CD4-positive, alpha-beta T cell treated with Interleukin-17A for 1 hour (primary cell): ENCODE data around the gene MAP4K1.

Source experiments
- DNase-seq: peaks from one replicate; pipeline ENCODE4 v3.0.0-alpha.2; 2020

Gene MAP4K1

GRCh38 chr19:38617764-38618589 lies at the start of gene MAP4K1:
Gene MAP4K1 (minus strand): TSS chr19:38617953. CDS start chr19:38617895, 58 bp downstream.
- peak; percentile 67 for DNase-seq

GRCh38 chr19:38666663-38667511 lies 49.1 kb upstream of the MAP4K1 start:
- peak; percentile 69 for DNase-seq

GRCh38 chr19:38665950-38666662 lies 48.4 kb upstream of the MAP4K1 start:
- DNase-seq: no peak

GRCh38 chr19:38665219-38665931 lies 47.6 kb upstream of the MAP4K1 start:
- no peak for DNase-seq

GRCh38 chr19:38664503-38665211 lies 46.9 kb upstream of the MAP4K1 start:
- DNase-seq: no peak

GRCh38 chr19:38663957-38664502 lies 46.3 kb upstream of the MAP4K1 start:
- peak; percentile 43 for DNase-seq

- no peak for DNase-seq
Observed at GRCh38 chr19:38663156-38663651, 45.5 kb upstream of the MAP4K1 start.

GRCh38 chr19:38662537-38663155 lies 44.9 kb upstream of the MAP4K1 start:
- DNase-seq: no peak

GRCh38 chr19:38661996-38662395 lies 44.2 kb upstream of the MAP4K1 start:
- no peak for DNase-seq

- DNase-seq: no peak
Observed at GRCh38 chr19:38661136-38661535, 43.4 kb upstream of the MAP4K1 start.

GRCh38 chr19:38660724-38661123 lies 43.0 kb upstream of the MAP4K1 start:
- no peak for DNase-seq

- DNase-seq: no peak
Observed at GRCh38 chr19:38658462-38659306, 40.9 kb upstream of the MAP4K1 start.

GRCh38 chr19:38657633-38658222 lies 40.0 kb upstream of the MAP4K1 start:
- DNase-seq: peak; percentile 57

- peak; percentile 75 for DNase-seq
Observed at GRCh38 chr19:38656171-38656981, 38.6 kb upstream of the MAP4K1 start.

GRCh38 chr19:38655148-38655824 lies 37.5 kb upstream of the MAP4K1 start:
- no peak for DNase-seq

- DNase-seq: no peak
Observed at GRCh38 chr19:38654628-38655055, 36.9 kb upstream of the MAP4K1 start.

GRCh38 chr19:38653028-38653571 lies 35.3 kb upstream of the MAP4K1 start:
- no peak for DNase-seq
